HG03159 (cell line): Measurements from ENCODE around the gene SLC35B1.
"Not testable (repeated sequence)": the region's sequence is repeated elsewhere in the genome, so short reads cannot be mapped to it uniquely, and the experiment has no call there.

Experiments
- ATAC-seq: cut with Tn5 transposase; IDR thresholded peaks from one replicate; pipeline ENCODE4 v1.9.1; 2021; ENCODE audit warnings: mild to moderate bottlenecking, moderate library complexity; ENCODE audit not compliant: unreplicated experiment

Gene SLC35B1

GRCh38 chr17:49734515-49735490, 27.0 kb upstream of the SLC35B1 start:
- ATAC-seq: no peak

GRCh38 chr17:49731435-49731831, 23.7 kb upstream of the SLC35B1 start:
- no peak for ATAC-seq

- no peak for ATAC-seq
These were observed 23.1 kb upstream of the SLC35B1 start for GRCh38 chr17:49730785-49731434.

GRCh38 chr17:49730078-49730784, 22.5 kb upstream of the SLC35B1 start:
- ATAC-seq: no peak

- ATAC-seq: no peak
These were observed 21.3 kb upstream of the SLC35B1 start for GRCh38 chr17:49729069-49729468.

- ATAC-seq: no peak
These were observed 20.7 kb upstream of the SLC35B1 start for GRCh38 chr17:49728425-49728824.

GRCh38 chr17:49727380-49727779, 19.6 kb upstream of the SLC35B1 start:
- ATAC-seq: no peak

- ATAC-seq: no peak
These were observed 17.8 kb upstream of the SLC35B1 start for GRCh38 chr17:49725452-49726130.

- ATAC-seq: not testable (repeated sequence)
These were observed 16.8 kb upstream of the SLC35B1 start for GRCh38 chr17:49724552-49724951.

- no peak for ATAC-seq
These were observed 15.7 kb upstream of the SLC35B1 start for GRCh38 chr17:49723423-49723822.

- no peak for ATAC-seq
These were observed 14.3 kb upstream of the SLC35B1 start for GRCh38 chr17:49722066-49722465.

- ATAC-seq: no peak
These were observed 9.7 kb upstream of the SLC35B1 start for GRCh38 chr17:49717371-49717861.

- no peak for ATAC-seq
These were observed 9.1 kb upstream of the SLC35B1 start for GRCh38 chr17:49716668-49717364.

- no peak for ATAC-seq
These were observed 8.0 kb upstream of the SLC35B1 start for GRCh38 chr17:49715717-49716279.

- no peak for ATAC-seq
These were observed 7.5 kb upstream of the SLC35B1 start for GRCh38 chr17:49715216-49715615.

- no peak for ATAC-seq
These were observed 885 bp upstream of the SLC35B1 start for GRCh38 chr17:49708515-49709183.

- no peak for ATAC-seq
These were observed 537 bp downstream of the SLC35B1 start for GRCh38 chr17:49707246-49707607.

GRCh38 chr17:49705254-49705653, 2.5 kb downstream of the SLC35B1 start:
- ATAC-seq: no peak

GRCh38 chr17:49703557-49704277, 4.0 kb downstream of the SLC35B1 start:
- ATAC-seq: no peak
